Activated CD4-positive, alpha-beta T cell treated with anti-CD3 and anti-CD28 coated beads for 36 hours (primary cell): ENCODE measurements around the gene DACT3. TPM values are rescaled to one million over a fixed set of nuclear protein-coding genes. Genes with fewer than 3 reads are reported as not detected.

Experiments used
- ATAC-seq: fragments of 200-7000 bp; cut with Tn5 transposase; one replicate; pipeline ENCODE4 v1.10.0; 2021; ENCODE audit warnings: mild to moderate bottlenecking, moderate library complexity
- CTCF ChIA-PET: fragments of 350-600 bp; sonication (Branson Sonifier 250); formaldehyde crosslinking; loops from one replicate; lab custom pipeline; 2021; ENCODE audit warnings: antibody characterized with exemption; lab: Charles Lee
- POLR2A ChIA-PET: fragments of 350-600 bp; sonication (Branson Sonifier 250); formaldehyde crosslinking; loops from one replicate; lab custom pipeline; 2021; ENCODE audit warnings: antibody characterized with exemption, inconsistent platforms; lab: Charles Lee
- DNase-seq: peaks from one replicate; pipeline ENCODE4 v3.0.0-alpha.2; 2020
- H3K27ac Mint-ChIP-seq: one replicate; pipeline ENCODE4 v1.8.0; 2021; ENCODE audit warnings: mixed read lengths
- H3K27me3 Mint-ChIP-seq: one replicate; pipeline ENCODE4 v1.8.0; 2021; ENCODE audit warnings: mixed read lengths
- H3K36me3 Mint-ChIP-seq: one replicate; pipeline ENCODE4 v1.8.0; 2021; ENCODE audit warnings: low read depth, mixed read lengths
- H3K4me1 Mint-ChIP-seq: one replicate; pipeline ENCODE4 v1.8.0; 2021; ENCODE audit warnings: mixed read lengths
- H3K4me3 Mint-ChIP-seq: one replicate; pipeline ENCODE4 v1.8.0; 2021; ENCODE audit warnings: mild to moderate bottlenecking, moderate library complexity, mixed read lengths
- H3K9me3 Mint-ChIP-seq: one replicate; pipeline ENCODE4 v1.8.0; 2021; ENCODE audit warnings: low read depth, mixed read lengths
- intact Hi-C, 2 experiments: fragments of 100-400 bp; cut with DNase I in 1 of 2; cut with micrococcal nuclease in 1 of 2; formaldehyde crosslinking; loops; one replicate each; pipeline versions ENCODE4 v1.14.2 to v1.15.1; 2022 to 2024; cut with DNase I, micrococcal nuclease
- total RNA-seq, 2 experiments: library from RNA; stranded (reverse); gene quantifications; one replicate each; pipeline ENCODE4 v1.2.3, GENCODE V29; 2021

Gene DACT3
- total RNA-seq, 2 experiments from 2014 or later = 2.9 to 3.1 TPM

GRCh38 chr19:46606019-46606418 lies 55.0 kb downstream of the DACT3 start:
- H3K27ac Mint-ChIP-seq = no peak overlapping the region
- peaks cover 53% of the 10 kb centered on the region for H3K4me1 Mint-ChIP-seq
- DNase-seq = no peak
- no peak for ATAC-seq
- H3K27me3 Mint-ChIP-seq = no peaks in the 10 kb centered on the region
- POLR2A ChIA-PET = interaction anchor here (0.6 to 1.9 kb wide), 5 partner anchors 13 to 255 kb away, joined by 3 to 14 read pairs (median 3); no protein-coding TSS in a partner anchor
- intact Hi-C loops = loop anchor here in 1 of 2 experiments (10.0 kb wide), 1 partner anchor 1851 kb away; no protein-coding TSS in a partner anchor
- H3K36me3 Mint-ChIP-seq = peaks cover 61% of the 10 kb centered on the region
- CTCF ChIA-PET = interaction anchor here (0.5 to 2.6 kb wide), 7 partner anchors 8 to 233 kb away, joined by 3 to 12 read pairs (median 3); partner anchors contain the start of gene DACT3
- no peak overlapping the region for H3K4me3 Mint-ChIP-seq
- no peaks in the 10 kb centered on the region for H3K9me3 Mint-ChIP-seq

- H3K27ac Mint-ChIP-seq = no peak overlapping the region
- no peaks in the 10 kb centered on the region for H3K27me3 Mint-ChIP-seq
- POLR2A ChIA-PET = interaction anchor here (0.8 to 1.9 kb wide), 3 partner anchors 13 to 255 kb away, joined by 3 to 4 read pairs (median 3); no protein-coding TSS in a partner anchor
- no peak overlapping the region for H3K4me3 Mint-ChIP-seq
- CTCF ChIA-PET = interaction anchor here (0.7 to 2.6 kb wide), 4 partner anchors 9 to 56 kb away, joined by 3 to 12 read pairs (median 4); partner anchors contain the start of gene DACT3
- intact Hi-C loops = loop anchor here in 1 of 2 experiments (10.0 kb wide), 1 partner anchor 1851 kb away; no protein-coding TSS in a partner anchor
- H3K36me3 Mint-ChIP-seq = peaks cover 55% of the 10 kb centered on the region
- DNase-seq (no peak), ATAC-seq (no peak)
- H3K4me1 Mint-ChIP-seq = peaks cover 46% of the 10 kb centered on the region
- H3K9me3 Mint-ChIP-seq = no peaks in the 10 kb centered on the region
These were observed 55.6 kb downstream of the DACT3 start for GRCh38 chr19:46605356-46605821.

- Mint-ChIP-seq H3K36me3 (peaks cover 52% of the 10 kb centered on the region), H3K9me3 (no peaks in the 10 kb centered on the region), H3K27me3 (no peaks in the 10 kb centered on the region), H3K4me3 (no peak overlapping the region), H3K4me1 (peaks cover 46% of the 10 kb centered on the region), H3K27ac (peak overlapping the region; percentile 19)
- POLR2A ChIA-PET = interaction anchor here (1.0 kb wide), 1 partner anchor 254 kb away, joined by 3 read pairs; no protein-coding TSS in a partner anchor
- no peak for ATAC-seq
- intact Hi-C loops = loop anchor here in 1 of 2 experiments (5.0 to 10.0 kb wide), 3 partner anchors 622 to 1850 kb away; no protein-coding TSS in a partner anchor
- DNase-seq = no peak
- CTCF ChIA-PET = interaction anchor here (0.7 to 2.6 kb wide), 4 partner anchors 9 to 57 kb away, joined by 3 to 12 read pairs (median 4); partner anchors contain the start of gene DACT3
These were observed 56.1 kb downstream of the DACT3 start for GRCh38 chr19:46604781-46605355.

GRCh38 chr19:46603752-46604231 lies 57.2 kb downstream of the DACT3 start:
- Mint-ChIP-seq H3K4me1 (peaks cover 38% of the 10 kb centered on the region), H3K9me3 (peaks cover 2% of the 10 kb centered on the region), H3K27ac (peak overlapping the region; percentile 87), H3K4me3 (peak overlapping the region; percentile 84), H3K27me3 (no peaks in the 10 kb centered on the region), H3K36me3 (peaks cover 42% of the 10 kb centered on the region)
- intact Hi-C loops = loop anchor here in 1 of 2 experiments (2.0 to 10.0 kb wide), 4 partner anchors 13 to 1849 kb away; no protein-coding TSS in a partner anchor
- ChIA-PET CTCF (interaction anchor here (1.6 to 3.9 kb wide), 2 partner anchors 10 to 17 kb away, joined by 5 to 65 read pairs; no protein-coding TSS in a partner anchor), POLR2A (interaction anchor here (3.3 to 3.7 kb wide), 2 partner anchors 8 to 14 kb away, joined by 19 to 24 read pairs; no protein-coding TSS in a partner anchor)
- ATAC-seq = no peak
- no peak for DNase-seq

- ChIA-PET CTCF (interaction anchor here (1.6 to 4.0 kb wide), 3 partner anchors 10 to 59 kb away, joined by 5 to 65 read pairs (median 46); partner anchors contain the start of gene DACT3), POLR2A (interaction anchor here (3.3 to 3.7 kb wide), 2 partner anchors 8 to 15 kb away, joined by 19 to 24 read pairs; no protein-coding TSS in a partner anchor)
- no peak for DNase-seq
- Mint-ChIP-seq H3K4me1 (peaks cover 37% of the 10 kb centered on the region), H3K9me3 (peaks cover 7% of the 10 kb centered on the region), H3K27me3 (no peaks in the 10 kb centered on the region), H3K36me3 (peaks cover 43% of the 10 kb centered on the region), H3K4me3 (peak overlapping the region; percentile 84), H3K27ac (peak overlapping the region; percentile 87)
- intact Hi-C loops = loop anchor here in 1 of 2 experiments (2.0 to 10.0 kb wide), 4 partner anchors 14 to 1848 kb away; no protein-coding TSS in a partner anchor
- no peak for ATAC-seq
These were observed 57.8 kb downstream of the DACT3 start for GRCh38 chr19:46603195-46603637.

GRCh38 chr19:46602392-46603194 lies 58.4 kb downstream of the DACT3 start:
- peak overlapping the region; percentile 84 for H3K4me3 Mint-ChIP-seq
- H3K4me1 Mint-ChIP-seq = peaks cover 35% of the 10 kb centered on the region
- no peaks in the 10 kb centered on the region for H3K27me3 Mint-ChIP-seq
- POLR2A ChIA-PET = interaction anchor here (0.7 to 3.7 kb wide), 4 partner anchors 9 to 254 kb away, joined by 4 to 24 read pairs (median 14); partner anchors contain the start of gene SLC1A5
- CTCF ChIA-PET = interaction anchor here (0.6 to 4.0 kb wide), 6 partner anchors 11 to 86 kb away, joined by 3 to 65 read pairs (median 4); partner anchors contain the start of gene DACT3
- ATAC-seq (peak; percentile 39), DNase-seq (peak; percentile 81)
- H3K36me3 Mint-ChIP-seq = peaks cover 39% of the 10 kb centered on the region
- intact Hi-C loops = loop anchor here (1.0 to 10.0 kb wide), 5 partner anchors 9 to 1848 kb away; no protein-coding TSS in a partner anchor
- H3K9me3 Mint-ChIP-seq = peaks cover 9% of the 10 kb centered on the region
- H3K27ac Mint-ChIP-seq = peak overlapping the region; percentile 87

GRCh38 chr19:46601318-46602224 lies 59.4 kb downstream of the DACT3 start, which contains the start of gene CALM3:
CALM3 (plus strand) TSS chr19:46601330; CDS start chr19:46601435, 105 bp downstream.
- Mint-ChIP-seq H3K27me3 (no peaks in the 10 kb centered on the region), H3K36me3 (peaks cover 32% of the 10 kb centered on the region), H3K27ac (peak within 1 kb of the TSS; percentile 100), H3K4me1 (peaks cover 36% of the 10 kb centered on the region), H3K4me3 (peak within 1 kb of the TSS; percentile 84), H3K9me3 (peaks cover 9% of the 10 kb centered on the region)
- ATAC-seq = no peak
- CTCF ChIA-PET = interaction anchor here (0.6 to 4.0 kb wide), 12 partner anchors 12 to 127 kb away, joined by 3 to 65 read pairs (median 6); partner anchors contain the start of gene DACT3
- intact Hi-C loops = loop anchor here (1.0 to 10.0 kb wide), 15 partner anchors 10 to 1847 kb away; partner anchors contain the start of genes AP2S1 (in 1 of the 2), ARHGAP35 (in 1 of the 2), DACT3 (in 1 of the 2) and FKRP (in 1 of the 2)
- DNase-seq = no peak
- POLR2A ChIA-PET = interaction anchor here (0.7 to 3.7 kb wide), 8 partner anchors 10 to 253 kb away, joined by 3 to 24 read pairs (median 8); partner anchors contain the start of genes DACT3 and SLC1A5

GRCh38 chr19:46600384-46601317 lies 60.3 kb downstream of the DACT3 start:
- DNase-seq (peak; percentile 99), ATAC-seq (peak; percentile 86)
- Mint-ChIP-seq H3K27me3 (no peaks in the 10 kb centered on the region), H3K9me3 (peaks cover 9% of the 10 kb centered on the region), H3K27ac (peak overlapping the region; percentile 100), H3K36me3 (peaks cover 25% of the 10 kb centered on the region), H3K4me1 (peaks cover 33% of the 10 kb centered on the region), H3K4me3 (peak overlapping the region; percentile 84)
- intact Hi-C loops = loop anchor here in 1 of 2 experiments (1.0 to 10.0 kb wide), 15 partner anchors 34 to 1846 kb away; partner anchors contain the start of genes AP2S1, ARHGAP35, DACT3 and FKRP
- ChIA-PET POLR2A (interaction anchor here (0.7 to 3.7 kb wide), 12 partner anchors 11 to 958 kb away, joined by 3 to 24 read pairs (median 4); partner anchors contain the start of genes DACT3 and SLC1A5), CTCF (interaction anchor here (0.6 to 4.0 kb wide), 17 partner anchors 13 to 696 kb away, joined by 3 to 65 read pairs (median 4); partner anchors contain the start of gene DACT3)
